MCF 10A (cell line): Measurements from ENCODE around the gene C1orf141. TPM values are rescaled to one million over a fixed set of nuclear protein-coding genes. Genes with fewer than 3 reads are reported as not detected.

ENCODE experiments used
- Bru-seq: library from RNA; stranded (reverse); fragments of 400-500 nt; gene quantifications from one replicate; lab custom pipeline; 2021; lab: Mats Ljungman, UMichigan
- BruChase-seq, 2 experiments: library from RNA; stranded (reverse); fragments of 400-500 nt; gene quantifications; one replicate each; lab custom pipeline; 2021; lab: Mats Ljungman, UMichigan
- BruUV-seq: library from RNA; stranded (reverse); fragments of 400-500 nt; replicated peaks from 2 replicates; lab custom pipeline; 2021; lab: Mats Ljungman, UMichigan
- CTCF ChIA-PET: fragments of 300-600 bp; sonication (Branson Sonifier 250); formaldehyde crosslinking; extraction: SDS; loops from one replicate; lab custom pipeline; 2021; ENCODE audit warnings: antibody characterized with exemption, inconsistent platforms; lab: Yijun Ruan, JAX
- POLR2A ChIA-PET: fragments of 300-600, 350-650 bp; sonication (Branson Sonifier 250); formaldehyde crosslinking; extraction: SDS; loops from one replicate; lab custom pipeline; 2020; ENCODE audit warnings: antibody characterized with exemption, inconsistent platforms; lab: Yijun Ruan, JAX
- DNase-seq: peaks from one replicate; pipeline ENCODE4 v3.0.0-alpha.2; 2018; ENCODE audit not compliant: unreplicated experiment
- H3K27ac Mint-ChIP-seq: one replicate; pipeline ENCODE4 v1.8.0; 2022; ENCODE audit warnings: mild to moderate bottlenecking, low read depth, mixed read lengths; ENCODE audit not compliant: unreplicated experiment
- H3K27me3 Mint-ChIP-seq: one replicate; pipeline ENCODE4 v1.8.0; 2022; ENCODE audit warnings: mixed read lengths; ENCODE audit not compliant: insufficient read depth, unreplicated experiment
- H3K36me3 Mint-ChIP-seq: one replicate; pipeline ENCODE4 v1.8.0; 2022; ENCODE audit warnings: mild to moderate bottlenecking, moderate library complexity, mixed read lengths; ENCODE audit not compliant: insufficient read depth, unreplicated experiment
- H3K4me1 Mint-ChIP-seq: one replicate; pipeline ENCODE4 v1.8.0; 2022; ENCODE audit warnings: mixed read lengths; ENCODE audit not compliant: insufficient read depth, unreplicated experiment
- H3K4me3 Mint-ChIP-seq: one replicate; pipeline ENCODE4 v1.8.0; 2022; ENCODE audit warnings: mild to moderate bottlenecking, moderate library complexity, mixed read lengths; ENCODE audit not compliant: unreplicated experiment
- H3K9me3 Mint-ChIP-seq: one replicate; pipeline ENCODE4 v1.8.0; 2022; ENCODE audit warnings: mixed read lengths; ENCODE audit not compliant: unreplicated experiment
- CTCF ChIP-seq: fragments of 200-600 bp; IDR thresholded peaks from one replicate; pipeline ENCODE4 v1.8.0; 2022; ENCODE audit warnings: antibody characterized with exemption, mild to moderate bottlenecking; ENCODE audit not compliant: unreplicated experiment
- intact Hi-C: fragments of 100-400 bp; cut with micrococcal nuclease; formaldehyde crosslinking; loops from 2 replicates; pipeline ENCODE4 v1.14.1; 2022
- long read RNA-seq: library from polyadenylated mRNA; stranded (forward); transcript quantifications from one replicate; pipeline ENCODE4 v2.0.0, GENCODE V29; 2022
- total RNA-seq: library from RNA; stranded (reverse); gene quantifications from 2 replicates; pipeline ENCODE4 v1.2.3, GENCODE V29; 2022

Gene C1orf141
- not detected in 2 replicates for total RNA-seq
- not detected for Bru-seq, nascent RNA
- not detected for BruChase-seq, experiment 1, labeled RNA remaining after a 6-hour chase
- percentile 1 among the genes with signal in this experiment for BruChase-seq, experiment 2, labeled RNA remaining after a 2-hour chase
- long read RNA-seq: 0 reads

GRCh38 chr1:67134695-67135094 lies at the start of gene C1orf141:
C1orf141 (minus strand) TSS chr1:67134970; CDS start chr1:67127240, 7,730 bp downstream.
- CTCF ChIA-PET: interaction anchor here (0.6 to 5.7 kb wide), 2 partner anchors 10 to 14 kb away, joined by 4 to 36 read pairs; no protein-coding TSS in a partner anchor
- Mint-ChIP-seq H3K9me3 (no peaks in the 10 kb centered on the region), H3K27me3 (no peaks in the 10 kb centered on the region), H3K4me3 (no peak within 1 kb of the TSS), H3K36me3 (no peaks in the 10 kb centered on the region), H3K27ac (no peak within 1 kb of the TSS), H3K4me1 (peaks cover 7% of the 10 kb centered on the region)
- intact Hi-C loops: no loop called here
- POLR2A ChIA-PET: interaction anchor here (1.4 to 1.6 kb wide), 2 partner anchors 74 to 82 kb away, joined by 4 to 5 read pairs; no protein-coding TSS in a partner anchor
- no peak for DNase-seq
- BruUV-seq: no TSS peak
- no peak for TF ChIP-seq CTCF

GRCh38 chr1:67175530-67176087 lies 40.8 kb upstream of the C1orf141 start:
- intact Hi-C loops: no loop called here
- Mint-ChIP-seq H3K9me3 (no peaks in the 10 kb centered on the region), H3K4me1 (no peaks in the 10 kb centered on the region), H3K27me3 (no peaks in the 10 kb centered on the region), H3K36me3 (no peaks in the 10 kb centered on the region), H3K4me3 (no peak overlapping the region), H3K27ac (no peak overlapping the region)
- no peak for TF ChIP-seq CTCF
- ChIA-PET CTCF (interaction anchor here (0.7 to 1.3 kb wide), 4 partner anchors 28 to 364 kb away, joined by 3 to 9 read pairs (median 3); no protein-coding TSS in a partner anchor), POLR2A (no interaction called here)
- no TSS peak for BruUV-seq
- no peak for DNase-seq

- Mint-ChIP-seq H3K9me3 (no peaks in the 10 kb centered on the region), H3K4me3 (no peak overlapping the region), H3K27ac (no peak overlapping the region), H3K4me1 (no peaks in the 10 kb centered on the region), H3K36me3 (no peaks in the 10 kb centered on the region), H3K27me3 (no peaks in the 10 kb centered on the region)
- intact Hi-C loops: no loop called here
- no peak for DNase-seq
- TF ChIP-seq CTCF: no peak
- no TSS peak for BruUV-seq
- POLR2A ChIA-PET: interaction anchor here (0.6 kb wide), 1 partner anchor 9 kb away, joined by 3 read pairs; the partner anchor contains the start of gene IL23R
- CTCF ChIA-PET: interaction anchor here (1.2 kb wide), 1 partner anchor 39 kb away, joined by 3 read pairs; no protein-coding TSS in a partner anchor
Measured at GRCh38 chr1:67174716-67175284, 40.0 kb upstream of the C1orf141 start.

GRCh38 chr1:67173988-67174387 lies 39.2 kb upstream of the C1orf141 start:
- no peak overlapping the region for H3K27ac Mint-ChIP-seq
- no peak for TF ChIP-seq CTCF
- POLR2A ChIA-PET: no interaction called here
- H3K4me3 Mint-ChIP-seq: no peak overlapping the region
- DNase-seq: no peak
- H3K36me3 Mint-ChIP-seq: no peaks in the 10 kb centered on the region
- H3K27me3 Mint-ChIP-seq: no peaks in the 10 kb centered on the region
- H3K9me3 Mint-ChIP-seq: no peaks in the 10 kb centered on the region
- intact Hi-C loops: no loop called here
- BruUV-seq: no TSS peak
- no peaks in the 10 kb centered on the region for H3K4me1 Mint-ChIP-seq
- CTCF ChIA-PET: no interaction called here
